Memory B cell (primary cell): ENCODE results near the gene RPSA.
"Not testable (repeated sequence)": the region's sequence is repeated elsewhere in the genome, so short reads cannot be mapped to it uniquely, and the experiment has no call there.

Experiments
- ATAC-seq: fragments of 150-1000 bp; cut with Tn5 transposase; 2 replicates; pipeline ENCODE4 v1.10.0; 2021; ENCODE audit warnings: low read depth, mild to moderate bottlenecking, moderate library complexity
- DNase-seq, 2 donors: peaks; one replicate each; pipeline ENCODE4 v3.0.0; 2022; ENCODE audit warnings: low spot score in 2 of 2
- H3K27ac Mint-ChIP-seq: one replicate; pipeline ENCODE4 v1.8.0; 2022; ENCODE audit warnings: mild to moderate bottlenecking, moderate library complexity, mixed read lengths
- H3K27me3 Mint-ChIP-seq: one replicate; pipeline ENCODE4 v1.8.0; 2022; ENCODE audit warnings: mixed read lengths
- H3K36me3 Mint-ChIP-seq: one replicate; pipeline ENCODE4 v1.8.0; 2022; ENCODE audit warnings: mild to moderate bottlenecking, mixed read lengths
- H3K4me1 Mint-ChIP-seq: one replicate; pipeline ENCODE4 v1.8.0; 2022; ENCODE audit warnings: mixed read lengths
- H3K4me3 Mint-ChIP-seq: one replicate; pipeline ENCODE4 v1.8.0; 2022; ENCODE audit warnings: mild to moderate bottlenecking, moderate library complexity, mixed read lengths
- H3K9me3 Mint-ChIP-seq: one replicate; pipeline ENCODE4 v1.8.0; 2022; ENCODE audit warnings: mixed read lengths

RPSA gene

GRCh38 chr3:39447637-39448483 lies 41.3 kb downstream of the RPSA start:
- Mint-ChIP-seq H3K9me3 (no peaks in the 10 kb centered on the region), H3K4me1 (no peaks in the 10 kb centered on the region), H3K27me3 (peaks cover 5% of the 10 kb centered on the region), H3K27ac (no peak overlapping the region), H3K36me3 (no peaks in the 10 kb centered on the region), H3K4me3 (no peak overlapping the region)
- peak; percentile 84 for ATAC-seq
- DNase-seq: peak; percentile 47 to 61

DNA sequence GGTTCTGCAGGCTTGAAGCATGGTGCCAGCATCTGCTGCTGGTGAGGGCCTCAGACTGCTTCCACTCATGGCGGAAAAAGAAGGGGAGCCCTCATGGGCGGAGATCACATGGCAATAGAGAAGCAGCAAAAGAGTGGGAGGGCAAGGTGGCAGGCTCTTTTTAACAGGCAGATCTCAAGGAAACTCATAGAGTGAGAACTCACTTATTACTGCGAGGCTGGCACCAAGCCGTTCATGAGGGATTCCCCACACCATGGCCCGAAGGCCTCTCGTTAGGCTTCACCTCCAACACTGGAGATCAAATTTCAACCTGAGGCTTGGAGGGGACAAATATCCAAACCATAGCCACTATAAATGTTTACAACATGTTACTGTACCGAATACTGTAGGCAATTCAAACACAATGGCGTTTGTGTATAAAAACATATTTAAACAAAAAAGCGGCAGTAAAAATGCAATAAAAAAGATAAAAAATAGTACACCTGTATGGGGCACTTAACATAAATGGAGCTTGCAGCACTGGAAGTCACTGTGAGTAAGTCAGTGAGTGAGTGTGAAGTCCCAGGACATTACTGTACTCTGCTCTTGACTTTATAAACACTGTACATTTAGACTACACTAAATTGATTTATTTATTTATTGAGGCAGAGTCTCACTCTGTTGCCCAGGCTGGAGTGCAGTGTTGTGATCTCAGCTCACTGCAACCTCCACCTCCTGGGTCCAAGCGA lies 42.1 kb downstream of the RPSA start:
- H3K36me3 Mint-ChIP-seq: no peaks in the 10 kb centered on the region
- peaks cover 8% of the 10 kb centered on the region for H3K27me3 Mint-ChIP-seq
- H3K9me3 Mint-ChIP-seq: no peaks in the 10 kb centered on the region
- H3K4me3 Mint-ChIP-seq: no peak overlapping the region
- H3K27ac Mint-ChIP-seq: no peak overlapping the region
- DNase-seq: no peak
- no peaks in the 10 kb centered on the region for H3K4me1 Mint-ChIP-seq
- ATAC-seq: no peak

DNA sequence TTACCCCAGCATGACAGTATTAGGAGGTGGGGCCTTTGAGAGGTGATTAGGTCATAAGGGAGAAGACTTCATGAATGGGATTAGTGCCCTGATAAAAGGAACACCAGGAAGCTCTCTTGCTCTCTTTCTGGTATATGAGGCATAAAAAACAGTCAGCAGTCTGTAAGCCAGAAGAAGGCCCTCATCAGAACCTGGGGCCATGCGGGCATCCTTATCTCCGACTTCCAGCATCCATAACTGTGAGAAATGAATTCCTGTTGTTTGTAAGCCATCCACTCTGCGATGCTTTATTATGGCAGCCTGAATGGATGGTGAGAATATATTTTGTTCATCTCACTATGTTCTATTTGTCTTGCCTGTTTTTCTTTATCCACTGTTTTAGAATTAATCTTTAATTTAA lies 43.3 kb downstream of the RPSA start:
- H3K27ac Mint-ChIP-seq: no peak overlapping the region
- H3K4me1 Mint-ChIP-seq: no peaks in the 10 kb centered on the region
- peaks cover 8% of the 10 kb centered on the region for H3K27me3 Mint-ChIP-seq
- H3K4me3 Mint-ChIP-seq: no peak overlapping the region
- H3K36me3 Mint-ChIP-seq: no peaks in the 10 kb centered on the region
- ATAC-seq (no peak), DNase-seq (no peak)
- no peaks in the 10 kb centered on the region for H3K9me3 Mint-ChIP-seq

DNA sequence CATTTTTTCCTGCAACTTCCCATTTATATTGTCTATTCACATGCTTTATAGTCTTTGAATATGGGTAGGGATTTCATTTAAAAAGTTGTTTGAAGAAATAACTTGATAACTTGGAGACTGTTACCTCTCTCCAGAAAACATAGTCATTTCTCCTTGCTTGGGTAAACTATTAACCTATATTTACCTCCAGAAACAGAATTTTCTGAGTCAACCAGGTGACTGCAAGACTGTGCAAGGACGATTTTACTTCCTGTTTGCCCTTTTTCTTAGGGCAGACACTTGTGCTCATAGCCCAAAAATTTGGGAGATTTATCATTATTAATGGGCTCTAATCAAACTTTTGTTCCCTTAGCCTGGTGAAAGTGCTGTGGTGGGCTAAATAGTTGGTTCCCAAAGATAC lies 46.6 kb downstream of the RPSA start:
- Mint-ChIP-seq H3K27ac (no peak overlapping the region), H3K27me3 (peaks cover 11% of the 10 kb centered on the region), H3K36me3 (no peaks in the 10 kb centered on the region), H3K4me1 (no peaks in the 10 kb centered on the region), H3K9me3 (no peaks in the 10 kb centered on the region), H3K4me3 (no peak overlapping the region)
- DNase-seq: no peak
- no peak for ATAC-seq

DNA sequence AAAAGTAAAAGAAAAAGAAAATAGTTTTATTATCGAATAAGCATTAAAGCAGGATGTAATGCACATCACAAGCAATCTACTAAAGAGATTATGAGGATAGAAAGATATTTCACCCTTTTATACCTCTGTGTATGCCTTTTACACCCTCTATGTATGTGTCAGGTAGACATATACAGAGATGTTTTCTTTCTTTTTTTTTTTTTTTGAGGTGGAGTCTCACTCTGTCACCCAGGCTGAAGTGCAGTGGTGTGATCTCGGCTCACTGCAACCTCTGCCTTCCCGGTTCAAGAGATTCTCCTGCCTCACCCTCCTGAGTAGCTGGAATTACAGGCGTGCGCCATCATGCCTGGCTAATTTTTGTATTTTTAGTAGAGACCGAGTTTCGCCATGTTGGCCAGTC lies 47.4 kb downstream of the RPSA start:
- not testable (repeated sequence) for H3K27ac Mint-ChIP-seq, ATAC-seq, H3K4me3 Mint-ChIP-seq, H3K4me1 Mint-ChIP-seq, H3K36me3 Mint-ChIP-seq, DNase-seq, H3K9me3 Mint-ChIP-seq
- H3K27me3 Mint-ChIP-seq: peaks cover 11% of the 10 kb centered on the region

GRCh38 chr3:39454591-39455217 lies 48.2 kb downstream of the RPSA start:
- H3K4me1 Mint-ChIP-seq: no peaks in the 10 kb centered on the region
- no peak overlapping the region for H3K27ac Mint-ChIP-seq
- H3K27me3 Mint-ChIP-seq: peaks cover 12% of the 10 kb centered on the region
- H3K4me3 Mint-ChIP-seq: no peak overlapping the region
- no peak for DNase-seq
- H3K9me3 Mint-ChIP-seq: no peaks in the 10 kb centered on the region
- no peak for ATAC-seq
- no peaks in the 10 kb centered on the region for H3K36me3 Mint-ChIP-seq

DNA sequence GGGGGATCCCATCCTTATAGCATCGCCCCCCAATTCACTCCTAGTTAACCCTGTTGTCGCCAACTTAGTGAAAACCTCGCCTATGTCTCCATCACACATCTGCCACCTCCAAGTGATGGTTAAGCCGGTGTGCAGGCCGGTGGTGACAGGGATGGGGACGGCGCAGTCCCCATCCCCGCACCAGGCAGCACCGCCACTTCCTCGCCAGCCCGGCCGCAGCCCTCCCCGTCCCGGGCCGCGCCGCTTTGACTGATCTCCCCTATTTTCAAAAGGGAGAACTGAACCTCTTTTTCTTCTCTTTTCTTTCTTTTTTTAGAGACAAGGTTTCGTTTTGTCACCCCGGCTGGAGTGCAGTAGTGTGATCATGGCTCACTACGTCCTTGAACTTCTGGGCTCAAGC lies 49.6 kb downstream of the RPSA start:
- no peak overlapping the region for H3K27ac Mint-ChIP-seq
- H3K9me3 Mint-ChIP-seq: no peaks in the 10 kb centered on the region
- no peak overlapping the region for H3K4me3 Mint-ChIP-seq
- DNase-seq (no peak), ATAC-seq (no peak)
- peaks cover 12% of the 10 kb centered on the region for H3K27me3 Mint-ChIP-seq
- no peaks in the 10 kb centered on the region for H3K36me3 Mint-ChIP-seq
- no peaks in the 10 kb centered on the region for H3K4me1 Mint-ChIP-seq

GRCh38 chr3:39457361-39457760 lies 50.8 kb downstream of the RPSA start:
- Mint-ChIP-seq H3K27ac (no peak overlapping the region), H3K4me1 (no peaks in the 10 kb centered on the region), H3K4me3 (no peak overlapping the region), H3K27me3 (peaks cover 12% of the 10 kb centered on the region), H3K9me3 (no peaks in the 10 kb centered on the region), H3K36me3 (no peaks in the 10 kb centered on the region)
- no peak for DNase-seq
- no peak for ATAC-seq

DNA sequence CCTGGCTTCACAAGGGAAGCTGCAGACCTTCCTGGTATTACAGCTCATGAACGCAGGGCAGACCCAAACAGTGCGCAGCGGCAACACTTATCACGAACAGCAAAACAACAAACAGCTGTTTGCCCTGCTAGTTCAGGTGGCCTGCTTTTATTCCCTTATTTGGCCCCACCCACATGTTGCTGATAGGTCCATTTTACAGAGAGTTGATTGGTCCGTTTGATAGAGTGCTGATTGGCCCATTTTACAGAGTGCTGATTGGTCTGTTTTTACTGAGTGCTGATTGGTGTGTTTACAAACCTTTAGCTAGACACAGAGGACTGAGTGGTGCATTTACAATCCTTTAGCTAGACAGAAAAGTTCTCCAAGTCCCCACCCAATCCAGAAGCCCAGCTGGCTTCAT lies 52.1 kb downstream of the RPSA start:
- H3K9me3 Mint-ChIP-seq, H3K27ac Mint-ChIP-seq, H3K4me1 Mint-ChIP-seq, ATAC-seq, H3K4me3 Mint-ChIP-seq, DNase-seq, H3K27me3 Mint-ChIP-seq, H3K36me3 Mint-ChIP-seq: not testable (repeated sequence)

DNA sequence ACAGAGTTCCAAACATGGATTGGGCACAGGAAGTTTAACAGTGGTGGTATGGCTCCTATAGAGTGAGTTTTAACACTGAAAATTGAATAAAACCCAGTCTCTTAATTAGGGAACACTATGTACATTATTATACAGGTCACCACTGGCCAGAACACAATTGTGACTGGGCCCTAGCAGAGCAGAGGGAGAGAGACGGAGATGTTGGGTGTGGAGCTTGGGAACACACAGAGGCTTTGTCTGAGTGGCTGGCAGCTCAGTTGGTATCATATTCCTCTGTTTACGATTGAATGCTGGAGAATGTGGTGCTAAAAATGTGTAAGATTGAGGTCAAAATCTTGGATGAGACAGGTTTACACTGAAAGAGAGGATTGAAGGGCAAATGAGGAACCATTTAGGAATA lies 54.2 kb downstream of the RPSA start:
- no peak for ATAC-seq

More for the DNA sequence above, 54.2 kb downstream of the RPSA start:
- no peak overlapping the region for H3K4me3 Mint-ChIP-seq
- no peak for DNase-seq
- no peaks in the 10 kb centered on the region for H3K4me1 Mint-ChIP-seq
- H3K27me3 Mint-ChIP-seq: peaks cover 8% of the 10 kb centered on the region
- H3K9me3 Mint-ChIP-seq: no peaks in the 10 kb centered on the region
- H3K27ac Mint-ChIP-seq: no peak overlapping the region
- H3K36me3 Mint-ChIP-seq: no peaks in the 10 kb centered on the region
